SU-DHL-6 (cell line): ENCODE measurements around the gene PRR7.

Source experiments
- CTCF ChIP-seq: fragments of 200-600 bp; sonication (generic); IDR thresholded peaks from one replicate; pipeline ENCODE4 v1.5.1; 2017; ENCODE audit warnings: antibody characterized with exemption, mild to moderate bottlenecking, low read length, moderate library complexity; ENCODE audit not compliant: insufficient read depth, poor library complexity, severe bottlenecking
- EZH2phosphoT487 ChIP-seq: fragments of 200-600 bp; sonication (generic), shearing (Covaris generic); conservative IDR thresholded peaks from 2 replicates; pipeline ENCODE4 v1.6.1; 2018; ENCODE audit warnings: mild to moderate bottlenecking, antibody characterized with exemption, low read length, moderate library complexity, mixed read lengths

GRCh38 chr5:177473443-177474001, 26.9 kb downstream of the PRR7 start, which contains the start of gene DBN1:
- TF ChIP-seq CTCF = no peak
- no peak for TF ChIP-seq EZH2phosphoT487
